Bronchial epithelial cell (primary cell): ENCODE results near the gene CEP95. TPM values are rescaled to one million over a fixed set of nuclear protein-coding genes. Genes with fewer than 3 reads are reported as not detected.
A peak's percentile ranks its signal among the peaks of the same experiment; 100 is the strongest.

Experiments used
- DNase-seq: peaks from one replicate; pipeline ENCODE4 v3.0.0-alpha.2; 2010; ENCODE audit warnings: low read depth
- FAIRE-seq: peaks from 2 replicates; lab custom pipeline; 2011; peaks lifted over from hg19 to GRCh38; lab: Jason Lieb, UNC
- H3K27me3 ChIP-seq: 2 replicates; pipeline ENCODE4 v1.5.1; 2011; ENCODE audit warnings: low read length; ENCODE audit not compliant: control insufficient read depth, insufficient read depth
- H3K36me3 ChIP-seq: 2 replicates; pipeline ENCODE4 v1.5.1; 2011; ENCODE audit warnings: low read length; ENCODE audit not compliant: control insufficient read depth, insufficient read depth
- H3K4me3 ChIP-seq: 2 replicates; pipeline ENCODE4 v1.5.1; 2011; ENCODE audit warnings: mild to moderate bottlenecking, low read depth, low read length, control low read depth
- CTCF ChIP-seq: IDR thresholded peaks from 2 replicates; pipeline ENCODE4 v1.5.1; 2011; ENCODE audit warnings: mild to moderate bottlenecking, moderate library complexity, low read length, control low read depth, inconsistent platforms; ENCODE audit not compliant: insufficient read depth, severe bottlenecking
- total RNA-seq: library from RNA; depleted of rRNA; stranded (reverse); fragments of >200 nt; gene quantifications from 2 replicates; pipeline ENCODE4 v1.2.1, GENCODE V29; 2014

Gene CEP95
- total RNA-seq, 1 donor from 2014 or later = 21.1 TPM

- H3K4me3 ChIP-seq = no peak overlapping the region
- no peaks in the 10 kb centered on the region for H3K27me3 ChIP-seq
- TF ChIP-seq CTCF = no peak
- FAIRE-seq (no peak), DNase-seq (no peak)
- peaks cover 15% of the 10 kb centered on the region for H3K36me3 ChIP-seq
Measured at GRCh38 chr17:64537488-64537887, 30.7 kb downstream of the CEP95 start.

DNA sequence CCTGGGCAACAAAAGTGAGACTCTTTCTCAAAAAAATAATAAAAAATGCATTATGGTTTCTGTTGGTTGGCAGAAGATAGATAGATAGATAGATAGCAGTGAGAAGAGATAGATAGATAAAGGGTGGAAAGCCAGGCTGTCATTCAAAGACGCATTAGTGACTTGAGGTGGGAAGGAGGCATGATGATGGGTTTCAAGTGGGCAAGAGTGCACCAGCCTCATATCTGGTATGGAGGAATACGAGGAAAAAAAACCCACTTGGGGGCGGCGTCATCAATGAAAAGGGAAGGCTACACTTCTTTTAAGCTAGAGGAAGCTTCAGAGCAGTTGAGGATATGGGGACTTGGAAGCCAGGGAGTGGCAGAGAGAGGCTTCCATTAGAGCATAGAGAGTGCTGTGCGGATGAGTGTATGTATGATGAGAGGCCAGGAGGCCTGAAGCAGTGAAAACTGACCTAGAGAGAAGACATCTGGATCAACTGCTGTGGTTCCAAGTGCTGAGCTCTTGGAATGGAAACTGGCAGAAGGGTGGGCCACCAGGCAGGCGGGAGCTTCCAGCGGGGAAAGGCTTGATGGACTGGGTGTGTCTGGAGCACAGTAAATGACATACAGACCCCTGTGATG lies 31.8 kb downstream of the CEP95 start:
- FAIRE-seq (no peak), DNase-seq (no peak)
- H3K36me3 ChIP-seq = peaks cover 15% of the 10 kb centered on the region
- H3K27me3 ChIP-seq = no peaks in the 10 kb centered on the region
- no peak overlapping the region for H3K4me3 ChIP-seq
- TF ChIP-seq CTCF = no peak

DNA sequence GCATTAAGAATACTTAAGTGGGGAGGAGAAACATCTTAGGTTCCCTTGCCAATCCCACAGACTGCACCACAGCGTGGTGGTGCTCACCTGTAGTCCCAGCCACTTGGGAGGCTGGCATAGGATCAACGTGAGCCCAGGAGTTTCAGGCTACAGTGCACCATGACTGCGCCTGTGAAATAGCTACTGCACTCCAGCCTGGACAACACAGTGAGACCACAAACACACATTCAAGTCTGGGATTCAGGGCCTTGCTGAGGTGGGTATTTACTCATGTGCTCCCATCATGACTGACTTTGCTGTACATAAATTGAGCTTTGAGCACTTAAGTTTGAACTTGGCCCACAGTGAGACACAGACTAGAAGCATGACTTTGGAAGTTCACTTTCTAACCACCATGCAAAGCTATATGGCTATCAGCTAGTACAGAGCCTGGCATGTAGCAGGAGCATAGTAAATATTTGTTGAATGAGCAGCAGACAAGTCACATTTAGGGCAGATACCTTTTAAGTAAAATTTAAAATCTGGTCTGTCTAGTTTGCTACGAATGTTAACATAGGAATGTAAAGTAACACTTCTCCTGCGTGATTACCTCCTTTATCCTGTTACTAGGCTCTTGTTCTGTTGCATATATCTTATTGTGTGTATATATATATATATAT lies 33.5 kb downstream of the CEP95 start:
- no peak for FAIRE-seq
- peak; percentile 29 for DNase-seq
- Histone ChIP-seq H3K27me3 (no peaks in the 10 kb centered on the region), H3K36me3 (peaks cover 11% of the 10 kb centered on the region), H3K4me3 (no peak overlapping the region)
- no peak for TF ChIP-seq CTCF

DNA sequence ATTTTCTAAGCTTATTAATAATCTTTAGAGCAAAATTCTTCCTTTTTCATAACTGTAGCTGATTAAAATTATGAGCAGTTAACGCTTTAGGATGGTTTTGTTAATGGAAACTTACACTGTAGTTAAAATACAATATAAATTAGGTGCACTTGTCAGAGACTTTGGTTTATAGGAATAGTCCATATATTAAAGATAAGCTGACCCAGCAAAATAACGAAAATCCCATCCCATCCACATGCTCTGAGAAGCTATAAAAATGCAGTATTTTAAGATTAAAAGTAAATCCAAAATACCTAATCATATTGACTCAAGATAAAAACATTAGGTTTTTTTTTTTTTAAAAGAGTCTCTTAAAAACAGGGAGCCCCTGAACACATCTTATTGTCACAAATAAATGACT lies 38.0 kb downstream of the CEP95 start:
- H3K36me3 ChIP-seq = peaks cover 11% of the 10 kb centered on the region
- FAIRE-seq (no peak), DNase-seq (no peak)
- no peak overlapping the region for H3K4me3 ChIP-seq
- TF ChIP-seq CTCF = no peak
- H3K27me3 ChIP-seq = no peaks in the 10 kb centered on the region

GRCh38 chr17:64546716-64547115 lies 39.9 kb downstream of the CEP95 start:
- DNase-seq (no peak), FAIRE-seq (no peak)
- no peak for TF ChIP-seq CTCF
- no peaks in the 10 kb centered on the region for H3K27me3 ChIP-seq
- peaks cover 12% of the 10 kb centered on the region for H3K36me3 ChIP-seq
- no peak overlapping the region for H3K4me3 ChIP-seq
